K562 (cell line): Measurements from ENCODE around the gene CXCL6. TPM values are rescaled to one million over a fixed set of nuclear protein-coding genes. Genes with fewer than 3 reads are reported as not detected.
A peak's percentile ranks its signal among the peaks of the same experiment; 100 is the strongest.

Experiments
- ATAC-seq: fragments of 200-7000 bp; cut with Tn5 transposase; 3 replicates; pipeline ENCODE4 v1.9.1; 2020; ENCODE audit warnings: moderate library complexity
- BruUV-seq: library from RNA; stranded (reverse); fragments of 400-500 nt; replicated peaks from 2 replicates; lab custom pipeline; 2021; lab: Mats Ljungman, UMichigan
- CTCF ChIA-PET: fragments of 300-600 bp; formaldehyde crosslinking; extraction: SDS; loops from one replicate; lab custom pipeline; 2021; ENCODE audit warnings: low intra/inter-chr PET ratio; lab: Yijun Ruan, JAX
- POLR2A ChIA-PET: fragments of 300-600, 350-650 bp; sonication (Branson Sonifier 250); formaldehyde crosslinking; extraction: SDS; loops from one replicate; lab custom pipeline; 2021; ENCODE audit warnings: antibody characterized with exemption, inconsistent platforms; lab: Yijun Ruan, JAX
- DNase-seq, 4 experiments: peaks; one replicate each; pipeline versions ENCODE4 v3.0.0 to v3.0.0-alpha.2; 2011 to 2018; ENCODE audit warnings: low spot score in 3 of 4, mixed read lengths in 3 of 4; ENCODE audit errors: extremely low read depth in 1 of 4
- FAIRE-seq: peaks from 2 replicates; lab custom pipeline; 2011; peaks lifted over from hg19 to GRCh38; lab: Jason Lieb, UNC
- H2AFZ ChIP-seq: 2 replicates; pipeline ENCODE4 v1.6.0; 2011; ENCODE audit warnings: low read depth, low read length, control low read depth, inconsistent platforms
- H3K27ac ChIP-seq: fragments of 200-600 bp; 3 replicates; pipeline ENCODE4 v1.8.0; 2011; ENCODE audit warnings: low read depth, mild to moderate bottlenecking, control low read depth, inconsistent platforms, low read length, moderate library complexity, mixed read lengths; ENCODE audit errors: extremely low read depth
- H3K27me3 ChIP-seq, 2 experiments: fragments of 300-600 bp in 1 of 2; 2 replicates in 1 of 2; 3 replicates in 1 of 2; pipeline versions ENCODE4 v1.6.0 to v1.8.0; 2011; ENCODE audit warnings: inconsistent platforms in 2 of 2, low read length in 2 of 2, mild to moderate bottlenecking in 1 of 2, mixed read lengths in 1 of 2, moderate library complexity in 1 of 2; ENCODE audit not compliant: control insufficient read depth in 2 of 2, insufficient read depth in 2 of 2
- H3K36me3 ChIP-seq: fragments of 300-600 bp; 3 replicates; pipeline ENCODE4 v1.8.0; 2011; ENCODE audit warnings: mild to moderate bottlenecking, low read length, inconsistent platforms; ENCODE audit not compliant: control insufficient read depth, insufficient read depth
- H3K4me1 ChIP-seq, 2 experiments: fragments of 200-600 bp in 1 of 2; replicated peaks in 1 of 2; 2 replicates in 1 of 2; 3 replicates in 1 of 2; pipeline versions ENCODE4 v1.5.1 to v1.8.0; 2011; ENCODE audit warnings: inconsistent platforms in 2 of 2, low read length in 2 of 2, mild to moderate bottlenecking in 1 of 2, mixed read lengths in 1 of 2, moderate library complexity in 1 of 2; ENCODE audit not compliant: control insufficient read depth in 2 of 2, insufficient read depth in 2 of 2
- H3K4me2 ChIP-seq: 2 replicates; pipeline ENCODE4 v1.6.1; 2011; ENCODE audit warnings: low read length, control low read depth, inconsistent platforms, mixed read lengths; ENCODE audit not compliant: insufficient read depth
- H3K4me3 ChIP-seq: fragments of 200-600 bp; sonication (generic), shearing (Covaris generic); 2 replicates; pipeline ENCODE4 v1.5.1; 2016; ENCODE audit warnings: control low read depth, inconsistent platforms
- H3K79me2 ChIP-seq: fragments of 200-600 bp; 3 replicates; pipeline ENCODE4 v1.8.0; 2011; ENCODE audit warnings: low read length, inconsistent platforms; ENCODE audit not compliant: control insufficient read depth, insufficient read depth
- H3K9ac ChIP-seq, 2 experiments: 2 replicates each; pipeline versions ENCODE4 v1.6.0 to v1.6.1; 2011; ENCODE audit warnings: low read depth in 2 of 2, low read length in 2 of 2, control low read depth in 1 of 2, inconsistent platforms in 1 of 2, mild to moderate bottlenecking in 1 of 2, mixed read lengths in 1 of 2; ENCODE audit not compliant: insufficient read depth in 1 of 2
- H3K9me1 ChIP-seq: one replicate; pipeline ENCODE4 v1.6.0; 2011; ENCODE audit warnings: inconsistent platforms, mild to moderate bottlenecking, low read length, moderate library complexity; ENCODE audit not compliant: control insufficient read depth, insufficient read depth
- H3K9me3 ChIP-seq: replicated peaks from 2 replicates; pipeline ENCODE4 v1.5.1; 2011; ENCODE audit warnings: low read depth, low read length, inconsistent platforms; ENCODE audit not compliant: control insufficient read depth, insufficient read depth
- H4K20me1 ChIP-seq: replicated peaks from 2 replicates; pipeline ENCODE4 v1.6.1; 2011; ENCODE audit warnings: low read length, inconsistent platforms, mixed read lengths; ENCODE audit not compliant: control insufficient read depth, insufficient read depth
- BMI1 ChIP-seq: fragments of 150-350 bp; IDR thresholded peaks from 2 replicates; pipeline ENCODE4 v1.6.1; 2014; ENCODE audit warnings: low read length
- CREB1 ChIP-seq, 2 experiments: sonication (generic) in 1 of 2; formaldehyde crosslinking in 1 of 2; IDR thresholded peaks; 2 replicates each; pipeline versions ENCODE4 v1.6.1 to v1.8.0; 2012 to 2022; ENCODE audit warnings: inconsistent platforms in 1 of 2, mild to moderate bottlenecking in 1 of 2, missing genetic modification reagents in 1 of 2, moderate library complexity in 1 of 2
- DMBX1 ChIP-seq: fragments of 250-450 bp; sonication (Bioruptor Pico); IDR thresholded peaks from 2 replicates; pipeline ENCODE4 v1.8.0; 2022; ENCODE audit warnings: inconsistent platforms, mild to moderate bottlenecking, moderate library complexity, borderline replicate concordance
- GABPB1 ChIP-seq: sonication (generic); formaldehyde crosslinking; IDR thresholded peaks from 2 replicates; pipeline ENCODE4 v1.8.0; 2022; ENCODE audit warnings: mild to moderate bottlenecking, missing genetic modification reagents
- HCFC1 ChIP-seq: IDR thresholded peaks from 2 replicates; pipeline ENCODE4 v1.6.1; 2012; ENCODE audit warnings: low read depth, low read length, improper control_type of control experiment
- HES1 ChIP-seq: fragments of 450-650 bp; IDR thresholded peaks from 2 replicates; pipeline ENCODE4 v1.6.1; 2016; ENCODE audit warnings: low read depth, mild to moderate bottlenecking, moderate library complexity
- MEF2A ChIP-seq: IDR thresholded peaks from 2 replicates; pipeline ENCODE4 v1.6.1; 2011; ENCODE audit warnings: low read depth, mild to moderate bottlenecking, low read length, moderate library complexity; ENCODE audit not compliant: control insufficient read depth
- PHF20 ChIP-seq: fragments of 450-650 bp; IDR thresholded peaks from 2 replicates; pipeline ENCODE4 v1.6.1; 2018; ENCODE audit not compliant: partially characterized antibody
- PHTF2 ChIP-seq: fragments of 250-450 bp; sonication (Bioruptor Pico); IDR thresholded peaks from 2 replicates; pipeline ENCODE4 v1.5.0; 2021; ENCODE audit warnings: mild to moderate bottlenecking
- POLR2AphosphoS5 ChIP-seq: IDR thresholded peaks from 2 replicates; pipeline ENCODE4 v1.6.1; 2011; ENCODE audit warnings: mild to moderate bottlenecking, low read depth, low read length, moderate library complexity; ENCODE audit not compliant: control insufficient read depth, insufficient read depth
- PTTG1 ChIP-seq: fragments of 450-650 bp; IDR thresholded peaks from 2 replicates; pipeline ENCODE4 v1.6.1; 2016; ENCODE audit warnings: low read depth, mild to moderate bottlenecking, missing genetic modification characterization, missing compliant biosample characterization
- SMARCA5 ChIP-seq: fragments of 450-650 bp; IDR thresholded peaks from 2 replicates; pipeline ENCODE4 v1.6.1; 2016
- XRCC5 ChIP-seq: fragments of 200-400 bp; formaldehyde crosslinking; IDR thresholded peaks from 2 replicates; pipeline ENCODE4 v1.6.1; 2017; ENCODE audit warnings: low read depth, mild to moderate bottlenecking, low read length
- ZBTB8A ChIP-seq: fragments of 450-650 bp; IDR thresholded peaks from 2 replicates; pipeline ENCODE4 v1.6.1; 2018; ENCODE audit warnings: mild to moderate bottlenecking, moderate library complexity; ENCODE audit not compliant: partially characterized antibody
- ZKSCAN8 ChIP-seq: fragments of 200-800 bp; sonication (Bioruptor generic); IDR thresholded peaks from 2 replicates; pipeline ENCODE4 v1.6.1; 2016; ENCODE audit warnings: missing genetic modification characterization, missing compliant biosample characterization
- ZNF436 ChIP-seq: fragments of 250-450, 450-650 bp; sonication (Bioruptor Pico); formaldehyde crosslinking; IDR thresholded peaks from 2 replicates; pipeline ENCODE4 v1.7.0; 2020; ENCODE audit warnings: mild to moderate bottlenecking
- WGBS: fragments of 100-300 bp; shearing (Covaris generic); methylation state at CpG from one replicate; pipeline ENCODE4 v1.1.6; 2016; ENCODE audit warnings: low coverage, mixed read lengths; ENCODE audit not compliant: insufficient coverage; ENCODE audit errors: missing lambda C conversion rate; 5-methylcytosine and 5-hydroxymethylcytosine counted together
- in situ Hi-C: fragments of 300-500 bp; cut with MboI; formaldehyde crosslinking; loops from 4 replicates; pipeline ENCODE4 v1.15.0; 2018; ENCODE audit warnings: inconsistent platforms, mixed read lengths
- intact Hi-C: fragments of 100-400 bp; cut with micrococcal nuclease; formaldehyde crosslinking; loops from 2 replicates; pipeline ENCODE4 v1.14.2; 2022
- polyA plus RNA-seq, 8 experiments: library from polyadenylated mRNA; depleted of rRNA in 4 of 8; stranded (reverse) in 5 of 8; unstranded in 3 of 8; fragments of >200 nt; fragmentation: Nextera tagmentation in 2 of 8; fragmentation: Illumina TruSeq in 1 of 8; extraction: Ambion mirVana in 2 of 8; extraction: Trizol in 1 of 8; gene quantifications; 2 replicates each; pipeline versions ENCODE4 v1.2.1 to v1.2.3, GENCODE V29; 2011 to 2014; ENCODE audit warnings: inconsistent platforms in 1 of 8, missing spikeins in 1 of 8
- total RNA-seq, 7 experiments: library from RNA; depleted of rRNA in 6 of 7; stranded (reverse); fragments of >200 nt in 6 of 7; fragmentation: Illumina TruSeq in 2 of 7; extraction: Trizol in 2 of 7; gene quantifications; 2 replicates each; pipeline versions ENCODE4 v1.2.1 to v1.2.3, GENCODE V29; 2011 to 2021; ENCODE audit warnings: low replicate concordance in 1 of 7
- TF ChIP-seq, protein P1 (sequence below): sonication (generic); formaldehyde crosslinking; IDR thresholded peaks from 2 replicates; pipeline ENCODE4 v1.8.0; 2022; ENCODE audit warnings: mild to moderate bottlenecking, missing genetic modification reagents

Gene CXCL6
- total and polyA plus RNA-seq, 9 of the 15 experiments (the other 6 are each of a cell fraction or from before 2014, with no cell fraction given) = not detected

GRCh38 chr4:73832651-73833237, 3.7 kb upstream of the CXCL6 start:
- intact Hi-C loops = no loop called here
- no peaks in the 10 kb centered on the region for H3K36me3 ChIP-seq
- no peak overlapping the region for H3K4me3 ChIP-seq
- no peaks in the 10 kb centered on the region for H4K20me1 ChIP-seq
- H3K4me2 ChIP-seq = peak overlapping the region; percentile 67
- DNase-seq (peak; percentile 55 to 83 (median 68)), FAIRE-seq (peak; percentile 95), ATAC-seq (peak; percentile 93)
- peak overlapping the region in 1 of 2 experiments; percentile 48; a peak in 2 of 4 replicates for H3K9ac ChIP-seq
- ChIA-PET CTCF (interaction anchor here (0.6 kb wide), 1 partner anchor 431 kb away, joined by 3 read pairs; no protein-coding TSS in a partner anchor), POLR2A (interaction anchor here (0.6 to 1.4 kb wide), 6 partner anchors 12 to 207 kb away, joined by 3 read pairs; no protein-coding TSS in a partner anchor)
- no peaks in the 10 kb centered on the region for H3K9me1 ChIP-seq
- in situ Hi-C loops = no loop called here
- H2AFZ ChIP-seq = peak overlapping the region; percentile 91
- H3K79me2 ChIP-seq = no peaks in the 10 kb centered on the region
- H3K27ac ChIP-seq = peak overlapping the region; percentile 90
- H3K9me3 ChIP-seq = no peaks in the 10 kb centered on the region
- WGBS = 0% methylated on average over 1 of the region's 1 CpG
- peaks cover 0 to 18% of the 10 kb centered on the region in 2 experiments; a peak in 2 of 5 replicates for H3K4me1 ChIP-seq
- H3K27me3 ChIP-seq = no peaks in the 10 kb centered on the region
- BruUV-seq = no TSS peak
- TF ChIP-seq GABPB1 (CRISPR knock-in tag) (no peak), DMBX1 (no peak), SMARCA5 (no peak), XRCC5 (no peak), PTTG1 (tag) (no peak), PHTF2 (no peak), POLR2AphosphoS5 (peak; percentile 76), MEF2A (no peak), HCFC1 (no peak), BMI1 (no peak), HES1 (peak; percentile 75), ZNF436 (no peak), CREB1 (IDR thresholded peaks at IDR 0.05) (peak; percentile 47; the same call in 1 of the 2 replicates), CREB1 (CRISPR knock-in tag; IDR thresholded peaks at IDR 0.05) (no peak), PHF20 (no peak), ZBTB8A (no peak), ZKSCAN8 (CRISPR knock-in tag) (no peak)
- TF ChIP-seq, protein P1, sequence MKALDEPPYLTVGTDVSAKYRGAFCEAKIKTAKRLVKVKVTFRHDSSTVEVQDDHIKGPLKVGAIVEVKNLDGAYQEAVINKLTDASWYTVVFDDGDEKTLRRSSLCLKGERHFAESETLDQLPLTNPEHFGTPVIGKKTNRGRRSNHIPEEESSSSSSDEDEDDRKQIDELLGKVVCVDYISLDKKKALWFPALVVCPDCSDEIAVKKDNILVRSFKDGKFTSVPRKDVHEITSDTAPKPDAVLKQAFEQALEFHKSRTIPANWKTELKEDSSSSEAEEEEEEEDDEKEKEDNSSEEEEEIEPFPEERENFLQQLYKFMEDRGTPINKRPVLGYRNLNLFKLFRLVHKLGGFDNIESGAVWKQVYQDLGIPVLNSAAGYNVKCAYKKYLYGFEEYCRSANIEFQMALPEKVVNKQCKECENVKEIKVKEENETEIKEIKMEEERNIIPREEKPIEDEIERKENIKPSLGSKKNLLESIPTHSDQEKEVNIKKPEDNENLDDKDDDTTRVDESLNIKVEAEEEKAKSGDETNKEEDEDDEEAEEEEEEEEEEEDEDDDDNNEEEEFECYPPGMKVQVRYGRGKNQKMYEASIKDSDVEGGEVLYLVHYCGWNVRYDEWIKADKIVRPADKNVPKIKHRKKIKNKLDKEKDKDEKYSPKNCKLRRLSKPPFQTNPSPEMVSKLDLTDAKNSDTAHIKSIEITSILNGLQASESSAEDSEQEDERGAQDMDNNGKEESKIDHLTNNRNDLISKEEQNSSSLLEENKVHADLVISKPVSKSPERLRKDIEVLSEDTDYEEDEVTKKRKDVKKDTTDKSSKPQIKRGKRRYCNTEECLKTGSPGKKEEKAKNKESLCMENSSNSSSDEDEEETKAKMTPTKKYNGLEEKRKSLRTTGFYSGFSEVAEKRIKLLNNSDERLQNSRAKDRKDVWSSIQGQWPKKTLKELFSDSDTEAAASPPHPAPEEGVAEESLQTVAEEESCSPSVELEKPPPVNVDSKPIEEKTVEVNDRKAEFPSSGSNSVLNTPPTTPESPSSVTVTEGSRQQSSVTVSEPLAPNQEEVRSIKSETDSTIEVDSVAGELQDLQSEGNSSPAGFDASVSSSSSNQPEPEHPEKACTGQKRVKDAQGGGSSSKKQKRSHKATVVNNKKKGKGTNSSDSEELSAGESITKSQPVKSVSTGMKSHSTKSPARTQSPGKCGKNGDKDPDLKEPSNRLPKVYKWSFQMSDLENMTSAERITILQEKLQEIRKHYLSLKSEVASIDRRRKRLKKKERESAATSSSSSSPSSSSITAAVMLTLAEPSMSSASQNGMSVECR (CRISPR knock-in tag) = no peak
